Measurements from ENCODE around the gene PTPRZ1.

DNA sequence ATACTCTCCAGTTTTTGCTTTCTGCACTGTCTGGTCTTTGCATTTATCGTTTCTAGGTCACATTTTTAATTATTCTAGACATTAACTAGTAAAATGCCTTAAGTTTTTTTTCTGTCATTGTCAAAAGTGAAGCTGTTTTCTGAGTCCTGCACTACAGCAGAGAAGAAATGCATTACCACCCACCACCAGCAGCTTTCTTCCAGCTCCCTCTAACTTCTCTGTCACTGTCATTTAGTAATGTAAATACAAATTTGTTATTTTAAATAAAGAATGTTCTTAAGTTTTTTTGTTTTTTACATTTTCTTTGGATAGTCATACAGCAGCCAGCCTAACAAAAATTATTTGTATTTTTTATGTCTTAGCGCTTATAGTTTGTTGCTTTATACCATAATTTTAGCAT is 18.8 kb downstream of the PTPRZ1 start:
- TF ChIP-seq, protein P1, sequence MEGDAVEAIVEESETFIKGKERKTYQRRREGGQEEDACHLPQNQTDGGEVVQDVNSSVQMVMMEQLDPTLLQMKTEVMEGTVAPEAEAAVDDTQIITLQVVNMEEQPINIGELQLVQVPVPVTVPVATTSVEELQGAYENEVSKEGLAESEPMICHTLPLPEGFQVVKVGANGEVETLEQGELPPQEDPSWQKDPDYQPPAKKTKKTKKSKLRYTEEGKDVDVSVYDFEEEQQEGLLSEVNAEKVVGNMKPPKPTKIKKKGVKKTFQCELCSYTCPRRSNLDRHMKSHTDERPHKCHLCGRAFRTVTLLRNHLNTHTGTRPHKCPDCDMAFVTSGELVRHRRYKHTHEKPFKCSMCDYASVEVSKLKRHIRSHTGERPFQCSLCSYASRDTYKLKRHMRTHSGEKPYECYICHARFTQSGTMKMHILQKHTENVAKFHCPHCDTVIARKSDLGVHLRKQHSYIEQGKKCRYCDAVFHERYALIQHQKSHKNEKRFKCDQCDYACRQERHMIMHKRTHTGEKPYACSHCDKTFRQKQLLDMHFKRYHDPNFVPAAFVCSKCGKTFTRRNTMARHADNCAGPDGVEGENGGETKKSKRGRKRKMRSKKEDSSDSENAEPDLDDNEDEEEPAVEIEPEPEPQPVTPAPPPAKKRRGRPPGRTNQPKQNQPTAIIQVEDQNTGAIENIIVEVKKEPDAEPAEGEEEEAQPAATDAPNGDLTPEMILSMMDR (conservative IDR thresholded peaks at IDR 0.05; ENCODE audit: low read depth, low read length) = no peak
- TF ChIP-seq RAD21 (IDR thresholded peaks at IDR 0.05; ENCODE audit: low read length) (no peak), POLR2A (IDR thresholded peaks at IDR 0.05; ENCODE audit: low read depth, low read length) (no peak), BHLHE40 (IDR thresholded peaks at IDR 0.05; ENCODE audit: low read depth, low read length) (no peak), SMC3 (IDR thresholded peaks at IDR 0.05; ENCODE audit: low read depth, low read length) (no peak), MXI1 (IDR thresholded peaks at IDR 0.05; ENCODE audit: borderline replicate concordance, low read depth, low read length) (no peak), RFX5 (IDR thresholded peaks at IDR 0.05; ENCODE audit: low read depth, low read length) (no peak), MAZ (IDR thresholded peaks at IDR 0.05; ENCODE audit: borderline replicate concordance, low read depth, low read length) (no peak), CEBPB (IDR thresholded peaks at IDR 0.05; ENCODE audit: low read depth, low read length) (no peak), NFE2L2 (IDR thresholded peaks at IDR 0.05; ENCODE audit: low read depth, low read length) (no peak), FOS (IDR thresholded peaks at IDR 0.05; ENCODE audit: low read depth, low read length) (no peak)
- TF ChIP-seq, protein P2, sequence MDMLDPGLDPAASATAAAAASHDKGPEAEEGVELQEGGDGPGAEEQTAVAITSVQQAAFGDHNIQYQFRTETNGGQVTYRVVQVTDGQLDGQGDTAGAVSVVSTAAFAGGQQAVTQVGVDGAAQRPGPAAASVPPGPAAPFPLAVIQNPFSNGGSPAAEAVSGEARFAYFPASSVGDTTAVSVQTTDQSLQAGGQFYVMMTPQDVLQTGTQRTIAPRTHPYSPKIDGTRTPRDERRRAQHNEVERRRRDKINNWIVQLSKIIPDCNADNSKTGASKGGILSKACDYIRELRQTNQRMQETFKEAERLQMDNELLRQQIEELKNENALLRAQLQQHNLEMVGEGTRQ (IDR thresholded peaks at IDR 0.05; ENCODE audit: low read depth, low read length) = no peak
- TF ChIP-seq, protein P3, sequence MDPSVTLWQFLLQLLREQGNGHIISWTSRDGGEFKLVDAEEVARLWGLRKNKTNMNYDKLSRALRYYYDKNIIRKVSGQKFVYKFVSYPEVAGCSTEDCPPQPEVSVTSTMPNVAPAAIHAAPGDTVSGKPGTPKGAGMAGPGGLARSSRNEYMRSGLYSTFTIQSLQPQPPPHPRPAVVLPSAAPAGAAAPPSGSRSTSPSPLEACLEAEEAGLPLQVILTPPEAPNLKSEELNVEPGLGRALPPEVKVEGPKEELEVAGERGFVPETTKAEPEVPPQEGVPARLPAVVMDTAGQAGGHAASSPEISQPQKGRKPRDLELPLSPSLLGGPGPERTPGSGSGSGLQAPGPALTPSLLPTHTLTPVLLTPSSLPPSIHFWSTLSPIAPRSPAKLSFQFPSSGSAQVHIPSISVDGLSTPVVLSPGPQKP (IDR thresholded peaks at IDR 0.05; ENCODE audit: borderline replicate concordance, low read depth, low read length) = no peak
